HG02943 (cell line): Measurements from ENCODE around the gene TMEM87B.
"Not testable (repeated sequence)": the region's sequence is repeated elsewhere in the genome, so short reads cannot be mapped to it uniquely, and the experiment has no call there.

Experiments used
- ATAC-seq: cut with Tn5 transposase; IDR thresholded peaks from one replicate; pipeline ENCODE4 v1.9.1; 2021; ENCODE audit warnings: mild to moderate bottlenecking, low read depth, moderate library complexity; ENCODE audit not compliant: unreplicated experiment

The TMEM87B gene

GRCh38 chr2:112032689-112033465 is 22.2 kb upstream of the TMEM87B start:
- ATAC-seq, result no peak

GRCh38 chr2:112033600-112033999 is 21.5 kb upstream of the TMEM87B start:
- ATAC-seq, result no peak

- ATAC-seq, result no peak
These were observed 20.1 kb upstream of the TMEM87B start for GRCh38 chr2:112034924-112035323.

DNA sequence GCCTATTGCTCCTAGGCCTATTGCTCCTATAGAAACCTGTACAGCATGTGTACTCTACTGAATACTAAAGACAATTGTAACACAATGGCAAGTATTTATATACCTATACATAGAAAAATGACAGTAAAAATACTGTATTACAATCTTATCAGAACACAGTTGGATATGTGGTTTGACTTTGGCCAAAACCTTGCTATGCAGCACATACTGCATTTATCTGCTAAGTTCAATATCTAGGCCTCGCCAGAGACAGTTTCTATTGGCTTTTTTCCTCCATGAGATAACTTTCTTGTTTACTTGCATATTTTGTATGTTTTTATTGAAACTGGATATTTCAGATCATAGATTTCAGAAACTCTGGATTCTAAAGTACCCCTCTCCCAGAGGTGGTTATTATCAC is 19.3 kb upstream of the TMEM87B start:
- no peak for ATAC-seq

DNA sequence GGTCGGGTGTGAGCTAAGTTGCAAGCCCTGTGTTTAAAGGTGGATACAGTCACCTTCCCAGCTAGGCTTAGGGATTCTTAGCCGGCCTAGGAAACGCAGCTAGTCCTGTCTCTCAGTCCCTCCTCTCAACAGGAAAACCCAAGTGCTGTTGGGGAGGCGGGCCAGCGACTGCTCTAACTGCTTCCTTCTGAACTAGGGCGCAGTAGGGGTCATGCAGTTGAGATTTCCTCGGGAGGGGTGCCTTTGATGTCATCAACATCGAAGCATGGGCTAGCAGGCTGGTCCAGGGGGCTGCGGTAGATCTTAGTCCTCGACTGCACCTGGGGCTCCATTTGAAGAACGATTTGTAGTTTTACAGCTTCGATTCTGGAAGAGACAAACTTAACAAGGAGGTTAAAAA is 15.5 kb upstream of the TMEM87B start:
- not testable (repeated sequence) for ATAC-seq

- not testable (repeated sequence) for ATAC-seq
These were observed 15.0 kb upstream of the TMEM87B start for GRCh38 chr2:112040066-112040465.

GRCh38 chr2:112041460-112041859 is 13.6 kb upstream of the TMEM87B start:
- ATAC-seq, result not testable (repeated sequence)

GRCh38 chr2:112045446-112046014 is 9.5 kb upstream of the TMEM87B start:
- ATAC-seq, result no peak

DNA sequence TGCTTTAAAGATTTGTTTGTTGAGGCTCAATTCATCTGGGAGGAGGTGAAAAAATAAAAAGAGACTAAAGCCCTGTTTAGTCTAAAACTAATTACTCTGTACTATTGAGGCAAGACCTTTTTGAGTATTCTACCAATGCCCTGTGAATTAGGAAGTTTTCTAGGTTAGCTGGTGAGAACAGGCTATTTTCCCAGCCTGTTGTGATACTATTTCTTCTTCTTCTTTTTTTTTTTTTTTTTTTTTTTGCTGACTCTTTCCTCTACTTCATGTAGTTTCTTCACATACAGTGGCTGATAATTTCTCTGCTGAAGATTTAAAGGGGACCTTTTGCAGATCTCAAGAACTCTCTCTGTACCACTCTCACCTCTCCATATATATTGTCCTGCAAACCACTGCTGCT is 8.8 kb upstream of the TMEM87B start:
- ATAC-seq, result no peak

DNA sequence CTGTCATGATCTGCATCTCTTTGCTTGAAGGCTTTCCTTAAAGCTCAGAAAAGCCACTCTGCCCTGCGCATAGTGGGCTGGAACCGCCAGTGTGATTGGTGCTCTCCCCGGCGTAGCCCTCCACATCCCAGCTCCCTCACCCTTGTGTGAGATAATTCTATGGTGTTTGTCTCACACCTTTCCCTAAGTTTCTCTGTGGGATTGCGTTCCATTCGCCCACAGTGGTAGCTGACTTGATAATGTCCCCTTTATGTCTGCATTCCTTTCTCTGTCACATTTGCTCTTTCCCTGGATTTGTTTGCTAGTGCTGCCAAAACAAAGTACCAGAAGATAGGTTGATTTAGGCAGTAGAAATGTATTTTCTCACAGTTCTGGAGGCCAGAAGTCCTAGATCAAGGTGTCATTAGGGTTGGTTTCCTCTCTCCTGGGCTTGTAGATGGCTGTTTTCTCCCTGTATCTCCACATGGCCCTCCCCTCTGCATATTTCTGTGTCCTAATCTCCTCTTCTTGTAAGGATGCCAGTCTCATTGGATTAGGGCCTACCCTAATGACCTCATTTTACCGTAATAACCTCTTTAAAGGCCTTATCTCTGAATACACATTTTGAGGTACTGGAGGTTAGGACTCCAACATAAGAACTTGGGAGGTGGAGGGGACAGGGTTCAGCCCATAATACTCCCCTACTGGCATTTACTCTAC is 7.4 kb upstream of the TMEM87B start:
- no peak for ATAC-seq

- ATAC-seq, result no peak
These were observed 6.9 kb upstream of the TMEM87B start for GRCh38 chr2:112048236-112048592.

- no peak for ATAC-seq
These were observed 6.2 kb upstream of the TMEM87B start for GRCh38 chr2:112048887-112049286.

GRCh38 chr2:112050316-112050715 is 4.8 kb upstream of the TMEM87B start:
- no peak for ATAC-seq

DNA sequence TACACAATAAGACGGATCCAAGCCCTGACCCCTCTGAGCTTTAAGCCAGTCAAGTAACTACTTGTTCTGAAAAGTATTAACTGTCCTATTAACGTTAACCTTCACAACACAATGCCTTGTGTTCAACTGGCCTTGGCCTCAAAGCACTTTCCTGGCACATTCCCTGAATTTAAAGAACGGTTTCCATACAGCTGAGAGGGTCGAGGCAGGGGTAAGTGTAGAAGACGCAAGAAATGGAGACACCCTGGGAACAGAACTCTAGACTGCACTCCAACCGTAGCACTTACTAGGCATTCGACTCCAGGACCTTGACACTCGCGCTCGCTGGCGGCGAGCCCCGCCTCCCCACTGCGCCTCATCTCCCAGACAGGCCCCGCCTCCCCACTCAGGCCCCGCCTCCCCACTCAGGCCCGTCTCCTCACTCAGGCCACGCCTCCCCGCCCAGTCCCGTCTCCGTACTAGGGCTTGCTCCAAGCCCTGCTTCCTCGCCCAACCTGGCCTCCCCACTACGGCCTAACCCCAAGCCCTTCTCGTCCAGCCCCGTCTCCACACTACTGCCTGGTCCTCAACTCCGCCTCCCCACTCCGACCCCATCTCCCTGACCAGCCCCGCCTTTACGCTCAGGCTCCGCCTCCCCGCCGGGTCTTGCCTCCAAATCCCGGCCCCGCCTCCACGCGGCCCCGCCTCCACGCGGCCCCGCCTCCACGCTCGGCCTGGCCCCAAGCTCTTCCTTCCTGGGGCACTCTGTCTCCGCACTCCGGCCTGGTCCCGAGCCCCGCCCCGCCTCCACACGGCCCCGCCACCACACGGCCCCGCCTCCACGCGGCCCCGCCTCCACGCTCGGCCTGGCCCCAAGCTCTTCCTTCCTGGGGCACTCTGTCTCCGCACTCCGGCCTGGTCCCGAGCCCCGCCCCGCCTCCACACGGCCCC is 887 bp upstream of the TMEM87B start:
- peak; percentile 58 for ATAC-seq

DNA sequence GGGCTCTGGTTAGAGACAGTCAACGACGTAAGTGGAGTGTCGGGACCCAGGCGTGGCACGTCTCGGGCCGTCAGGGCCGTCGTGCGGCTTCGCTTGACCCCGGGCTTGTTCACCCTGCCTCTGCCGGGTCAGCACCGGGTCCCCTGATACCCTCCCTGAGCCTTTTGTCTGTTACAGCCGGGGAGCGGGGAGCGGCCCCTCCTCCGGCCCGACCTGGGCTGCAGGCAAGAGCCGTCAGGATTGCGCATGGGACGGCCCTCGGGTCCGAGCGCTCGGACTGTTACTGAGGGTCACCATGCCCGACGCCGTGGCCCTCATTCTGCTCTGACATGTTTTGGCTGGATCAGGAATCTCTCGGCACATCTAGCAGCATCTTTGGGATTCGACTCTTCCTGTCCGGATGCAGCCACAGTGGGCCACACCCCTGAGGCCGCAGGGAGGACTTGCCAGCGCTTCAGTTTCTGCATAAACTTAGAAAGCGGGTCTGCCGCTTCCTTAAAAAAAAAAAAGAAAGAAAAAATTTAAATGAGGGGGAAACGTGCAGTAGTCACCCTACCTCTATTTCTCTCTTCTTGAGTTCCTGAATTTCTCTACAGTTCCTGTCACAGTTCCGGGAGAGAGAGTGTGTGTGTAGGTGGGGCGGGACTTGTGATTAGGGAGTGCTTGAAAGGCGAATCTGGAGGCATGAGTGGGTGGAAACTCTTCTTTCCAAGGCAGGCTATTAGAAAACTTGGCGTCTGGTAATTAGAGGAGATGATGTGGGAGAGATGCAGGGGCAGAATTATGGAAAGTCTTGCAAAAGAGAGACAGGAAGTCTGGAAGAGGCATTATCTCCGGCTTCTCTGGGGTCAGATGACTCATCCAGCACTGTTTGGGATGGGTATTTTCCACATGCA is 909 bp downstream of the TMEM87B start:
- no peak for ATAC-seq

DNA sequence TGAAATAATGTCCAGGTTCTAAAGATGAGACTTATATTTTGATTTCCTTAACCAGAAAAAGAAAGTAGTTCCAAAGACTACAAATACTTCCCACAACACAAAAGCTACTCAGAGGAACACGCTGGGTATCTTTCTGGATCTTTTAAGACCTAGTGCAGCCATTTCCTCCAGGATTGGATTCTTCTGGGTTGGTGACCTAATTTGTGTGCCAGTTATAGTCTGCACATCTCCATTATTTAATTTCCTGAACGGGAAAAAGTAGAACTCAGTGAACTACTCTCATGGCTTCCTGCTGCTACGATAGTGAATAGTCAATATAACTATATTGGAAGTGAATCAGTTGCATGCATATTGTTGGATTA is 1.5 kb downstream of the TMEM87B start:
- ATAC-seq, result no peak

GRCh38 chr2:112059671-112060070 is 4.6 kb downstream of the TMEM87B start:
- no peak for ATAC-seq

GRCh38 chr2:112061299-112061698 is 6.2 kb downstream of the TMEM87B start:
- no peak for ATAC-seq

DNA sequence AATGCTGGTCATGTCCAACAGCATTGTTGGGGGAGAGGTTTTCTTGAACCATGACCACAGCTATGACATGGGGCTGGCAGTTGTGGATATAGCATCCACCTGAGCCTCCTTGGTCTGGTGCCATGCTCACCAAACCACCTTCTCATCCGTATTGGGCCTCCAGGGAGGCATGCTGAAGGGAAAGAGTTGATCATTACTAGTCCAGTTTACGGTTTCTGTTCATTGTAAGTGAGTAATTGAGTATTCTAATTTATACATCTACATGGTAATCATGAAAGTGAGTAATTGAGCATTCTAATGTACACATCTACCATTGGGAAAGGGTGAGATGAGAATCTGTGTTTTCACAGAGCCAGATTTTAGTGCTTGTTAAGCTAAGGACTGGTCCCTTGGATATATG is 6.8 kb downstream of the TMEM87B start:
- ATAC-seq, result no peak

DNA sequence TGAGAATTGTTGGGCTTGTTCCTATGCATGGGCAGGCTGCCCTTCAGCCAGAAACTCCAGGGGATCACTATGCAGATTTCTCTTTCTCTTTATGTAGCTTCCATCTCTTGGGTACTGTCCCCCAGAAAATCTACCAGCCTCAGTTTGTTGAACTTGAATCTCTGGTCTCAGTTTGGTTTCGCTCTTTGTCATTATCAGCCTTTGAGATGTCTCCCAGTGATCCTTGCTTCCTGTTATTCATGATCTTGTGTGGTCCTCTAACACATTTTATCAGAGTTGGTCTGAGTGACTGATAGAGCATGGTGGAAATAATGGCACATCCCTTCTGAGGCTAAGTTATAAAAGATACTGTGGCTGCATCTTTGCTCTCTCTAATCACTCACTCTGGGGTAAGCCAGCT is 7.8 kb downstream of the TMEM87B start:
- no peak for ATAC-seq
